Measurements from ENCODE around the gene LONP1.

LONP1 gene

GRCh38 chr19:5697890-5698634, 21.9 kb downstream of the LONP1 start:
- H3K4me1 ChIP-seq = no peaks in the 10 kb centered on the region
- no peak for TF ChIP-seq CTCF (IDR thresholded peaks at IDR 0.05; ENCODE audit: low read depth, low read length)
- no peak for DNase-seq
- H3K36me3 ChIP-seq = peaks cover 77% of the 10 kb centered on the region
- no peaks in the 10 kb centered on the region for H3K27me3 ChIP-seq
- H3K4me3 ChIP-seq (ENCODE audit: low read depth, low read length) = no peak overlapping the region
- H3K9me3 ChIP-seq = no peaks in the 10 kb centered on the region

- Histone ChIP-seq H3K4me1 (peaks cover 4% of the 10 kb centered on the region; the same call in 1 of the 2 replicates), H3K27me3 (no peaks in the 10 kb centered on the region), H3K9me3 (no peaks in the 10 kb centered on the region), H3K4me3 (ENCODE audit: low read depth, low read length) (no peak overlapping the region), H3K36me3 (peaks cover 84% of the 10 kb centered on the region)
- no peak for DNase-seq
- no peak for TF ChIP-seq CTCF (IDR thresholded peaks at IDR 0.05; ENCODE audit: low read depth, low read length)
Observed at GRCh38 chr19:5697022-5697889, 22.7 kb downstream of the LONP1 start.

GRCh38 chr19:5696196-5697021, 23.5 kb downstream of the LONP1 start:
- peaks cover 92% of the 10 kb centered on the region for H3K36me3 ChIP-seq
- no peak overlapping the region for H3K4me3 ChIP-seq (ENCODE audit: low read depth, low read length)
- TF ChIP-seq CTCF (IDR thresholded peaks at IDR 0.05; ENCODE audit: low read depth, low read length) = no peak
- no peaks in the 10 kb centered on the region for H3K9me3 ChIP-seq
- peak; percentile 18 for DNase-seq
- H3K4me1 ChIP-seq = peaks cover 7% of the 10 kb centered on the region; the same call in 1 of the 2 replicates
- no peaks in the 10 kb centered on the region for H3K27me3 ChIP-seq

- Histone ChIP-seq H3K27me3 (no peaks in the 10 kb centered on the region), H3K36me3 (peaks cover 91% of the 10 kb centered on the region), H3K4me3 (ENCODE audit: low read depth, low read length) (no peak overlapping the region), H3K9me3 (no peaks in the 10 kb centered on the region), H3K4me1 (peaks cover 7% of the 10 kb centered on the region; the same call in 1 of the 2 replicates)
- TF ChIP-seq CTCF (IDR thresholded peaks at IDR 0.05; ENCODE audit: low read depth, low read length) = no peak
- peak; percentile 29 for DNase-seq
Observed at GRCh38 chr19:5695649-5696195, 24.2 kb downstream of the LONP1 start.

GRCh38 chr19:5694956-5695648, 24.8 kb downstream of the LONP1 start:
- peak; percentile 14 for DNase-seq
- H3K36me3 ChIP-seq = peaks cover 88% of the 10 kb centered on the region

More at GRCh38 chr19:5694956-5695648, 24.8 kb downstream of the LONP1 start:
- Histone ChIP-seq H3K9me3 (no peaks in the 10 kb centered on the region), H3K4me3 (ENCODE audit: low read depth, low read length) (no peak overlapping the region), H3K4me1 (peaks cover 7% of the 10 kb centered on the region; the same call in 1 of the 2 replicates), H3K27me3 (no peaks in the 10 kb centered on the region)
- TF ChIP-seq CTCF (IDR thresholded peaks at IDR 0.05; ENCODE audit: low read depth, low read length) = no peak
